Middle frontal gyrus (tissue), 1 donor: ENCODE results near the gene NSUN5.
"Not testable (repeated sequence)": the region's sequence is repeated elsewhere in the genome, so short reads cannot be mapped to it uniquely, and the experiment has no call there.

ENCODE experiments used
- DNase-seq: peaks from one replicate; pipeline ENCODE4 v3.0.0-alpha.2; 2015; ENCODE audit warnings: low spot score; ENCODE audit errors: extremely low spot score

NSUN5 gene

DNA sequence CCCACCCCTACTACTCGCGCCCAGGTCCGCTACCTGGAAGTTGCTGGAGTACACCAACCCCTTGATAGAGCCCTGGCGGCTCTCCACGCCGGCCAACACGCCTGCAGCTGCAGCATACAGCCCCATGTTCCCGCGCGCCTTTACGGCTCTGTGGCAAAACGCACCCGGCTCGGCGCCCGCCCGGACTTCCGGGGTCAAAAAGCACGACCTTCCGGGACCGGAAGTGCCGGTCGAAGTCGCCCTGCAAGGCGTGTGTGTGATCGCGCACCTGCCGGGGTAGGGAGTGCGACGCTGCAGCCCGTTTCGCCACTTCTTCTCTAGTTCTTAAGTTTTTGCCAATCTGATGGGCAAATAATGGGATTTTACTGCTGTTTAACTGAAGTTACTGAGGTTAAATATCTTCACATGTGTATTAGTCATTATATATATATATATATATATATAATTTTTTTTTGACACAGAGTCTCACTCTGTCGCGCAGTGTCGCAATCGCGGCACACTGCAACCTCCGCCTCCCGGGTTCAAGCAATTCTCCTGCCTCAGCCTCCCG, at the start of gene NSUN5:
NSUN5 (minus strand) TSS at position 162 of the 550 bp plus-strand sequence; CDS start at position 126, 36 bp downstream.
- peak; percentile 39 for DNase-seq

DNA sequence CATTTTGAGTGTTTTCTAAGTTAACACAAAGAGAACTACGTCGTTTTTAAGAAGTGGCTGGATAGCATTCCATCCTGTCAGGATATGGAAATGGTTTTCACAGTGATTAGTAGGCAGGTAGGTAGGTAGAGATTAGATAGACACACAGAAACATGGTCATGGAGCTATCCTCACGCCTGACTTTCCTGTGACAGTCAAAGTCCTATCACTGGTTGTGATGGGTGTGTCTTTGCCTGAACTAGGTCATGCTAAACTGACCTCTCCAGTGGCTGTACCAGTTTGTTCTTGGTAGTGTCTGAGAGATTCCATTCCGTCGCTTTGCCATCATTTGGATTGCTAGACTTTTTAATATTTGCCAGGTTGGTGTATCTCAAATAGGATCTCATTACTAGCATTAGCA, 47.5 kb upstream of the NSUN5 start:
- no peak for DNase-seq

DNA sequence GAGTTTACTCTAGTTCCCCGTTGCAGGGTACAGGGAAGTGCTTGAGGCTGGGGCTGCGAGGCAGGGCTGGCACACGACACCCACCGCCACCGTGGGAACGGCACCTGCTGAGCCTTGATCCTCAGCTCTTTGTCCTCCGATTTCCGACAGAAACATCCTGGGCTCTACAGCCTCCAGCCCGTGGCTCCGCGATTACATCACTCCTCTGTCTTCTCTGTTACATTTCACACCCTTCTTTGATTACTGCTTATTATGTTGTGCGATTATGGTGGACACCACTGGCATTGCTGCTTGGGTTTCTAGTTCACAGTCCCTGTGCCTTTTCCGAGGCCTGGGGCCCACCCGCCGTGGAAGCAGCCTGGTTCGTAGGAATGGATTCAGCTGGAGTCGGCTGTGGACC, 46.2 kb upstream of the NSUN5 start:
- DNase-seq: no peak

DNA sequence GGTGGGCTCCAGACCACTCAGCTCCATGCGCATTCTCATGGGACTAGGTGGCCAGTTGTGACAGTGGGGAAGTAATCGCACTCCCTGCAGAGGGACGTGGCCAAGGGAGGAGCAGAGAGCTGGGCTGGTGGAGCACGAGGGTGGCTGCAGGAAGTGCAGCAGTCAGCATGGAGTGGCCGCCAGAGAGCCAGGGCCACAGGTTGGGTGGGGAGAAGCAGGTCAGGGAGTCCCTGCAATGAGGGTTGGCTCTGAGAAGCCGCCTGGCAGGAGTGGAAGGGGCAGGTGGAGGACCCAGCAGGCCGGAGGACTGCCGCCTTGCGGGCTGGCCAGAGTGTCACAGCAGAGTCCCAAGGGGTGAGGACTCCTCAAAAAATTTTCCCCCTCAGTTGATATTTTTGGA, 45.6 kb upstream of the NSUN5 start:
- no peak for DNase-seq

DNA sequence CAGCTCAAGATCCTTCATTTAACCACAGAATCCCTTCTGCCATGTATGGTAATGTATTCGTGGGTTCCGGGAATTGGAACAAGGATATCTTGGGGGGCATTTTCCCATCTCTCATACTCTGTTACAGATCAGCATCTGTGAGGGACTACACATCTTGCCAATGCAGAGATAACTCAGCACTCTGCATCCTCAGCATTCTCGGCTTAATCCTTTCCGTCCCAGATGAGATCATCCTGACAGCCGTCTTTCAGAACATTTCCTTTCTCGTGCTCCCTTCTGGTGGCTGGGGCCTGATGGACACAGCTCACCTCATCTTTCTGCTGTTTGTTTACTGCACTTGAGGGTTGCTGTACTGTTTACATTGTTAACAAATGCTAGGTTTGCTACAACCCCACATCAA, 44.6 kb upstream of the NSUN5 start:
- no peak for DNase-seq

DNA sequence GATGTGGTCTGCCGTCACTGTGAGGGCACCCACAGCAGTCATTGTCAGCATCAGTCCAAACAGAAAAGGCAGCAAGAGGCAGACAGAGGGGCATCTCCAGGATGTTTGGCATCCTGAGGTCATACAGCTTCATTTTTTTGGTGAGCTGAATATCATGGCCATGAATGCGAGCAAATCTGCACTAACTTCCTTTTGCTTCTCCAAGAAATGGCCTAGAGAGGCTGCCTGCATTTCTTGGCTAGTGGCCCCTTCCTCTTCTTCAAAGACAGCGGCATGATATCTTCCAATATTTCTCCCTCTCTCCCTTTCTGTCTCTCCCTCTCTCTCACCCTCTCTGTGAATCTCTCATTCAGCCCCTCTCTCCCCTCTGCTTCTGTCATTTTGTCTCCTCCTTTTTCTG, 44.2 kb upstream of the NSUN5 start:
- no peak for DNase-seq

DNA sequence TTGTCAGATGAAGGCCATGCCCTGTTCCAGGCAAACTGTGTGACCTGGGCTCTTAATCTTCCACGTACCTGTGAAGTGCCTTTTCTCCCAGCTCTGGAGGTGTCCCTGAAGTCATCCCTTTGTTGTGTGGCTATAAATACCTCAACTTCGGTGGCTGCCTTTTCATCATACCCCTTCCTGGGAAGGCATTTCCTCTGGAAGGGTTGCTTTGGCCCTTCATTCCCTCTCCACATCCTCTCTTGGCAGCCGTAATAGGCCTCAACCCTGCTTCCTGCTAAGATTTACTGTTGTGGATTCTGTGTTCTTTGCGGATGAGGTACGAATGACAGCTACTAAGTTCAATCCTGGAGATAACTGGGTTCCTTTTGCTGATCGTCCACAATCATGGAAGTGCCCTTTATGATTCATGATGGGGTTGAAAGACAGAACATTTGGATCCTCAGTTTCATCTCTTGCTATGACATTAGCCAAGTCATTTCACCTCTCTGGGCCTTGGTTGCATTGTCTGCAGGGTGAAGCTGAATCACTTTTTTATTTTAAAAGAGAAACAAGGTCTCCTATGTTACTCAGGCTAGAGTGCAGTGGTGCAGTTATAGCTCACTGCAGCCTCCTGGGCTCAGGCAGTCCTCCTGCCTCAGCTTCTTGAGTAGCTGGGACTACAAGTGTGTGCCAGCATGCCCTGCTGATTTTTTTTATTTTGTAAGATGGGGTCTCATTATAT, 43.0 kb upstream of the NSUN5 start:
- DNase-seq: no peak

DNA sequence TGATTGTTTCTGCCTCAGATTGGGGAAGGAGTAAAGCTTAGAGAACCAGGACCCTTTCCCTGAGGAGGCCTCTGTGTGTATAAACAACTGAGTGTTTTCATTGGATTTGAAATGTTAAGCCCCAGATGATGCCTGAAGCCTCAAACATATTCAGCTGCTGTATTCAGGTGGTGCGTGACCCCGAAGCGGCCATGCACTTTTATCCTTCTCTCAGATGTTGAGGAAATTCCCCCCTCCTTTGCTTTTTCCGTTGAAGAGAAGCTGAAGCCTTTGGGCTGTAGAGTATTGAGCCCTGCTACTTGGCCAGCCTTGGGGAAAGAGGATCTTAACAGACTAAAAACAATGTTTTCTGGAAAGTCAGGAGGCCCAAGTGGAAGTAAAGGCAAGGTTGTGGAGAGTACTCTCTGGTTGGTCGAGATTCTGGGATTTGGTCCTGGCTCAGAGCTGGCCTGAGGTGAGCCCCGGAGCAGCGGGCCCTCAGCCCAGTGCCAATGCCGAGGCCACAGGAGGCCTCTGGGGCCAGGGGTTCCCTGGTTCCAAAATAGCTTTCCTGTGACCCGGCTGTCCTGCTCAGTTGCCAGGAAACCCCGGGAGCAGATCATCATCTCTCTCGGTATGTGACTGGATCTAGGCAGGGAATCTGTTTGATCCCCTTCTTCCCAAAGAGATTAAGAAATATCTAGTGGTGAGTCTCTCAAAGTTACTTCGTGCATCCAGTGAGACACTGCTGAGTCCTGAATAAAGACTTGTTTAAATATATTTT, 41.9 kb upstream of the NSUN5 start:
- no peak for DNase-seq

DNA sequence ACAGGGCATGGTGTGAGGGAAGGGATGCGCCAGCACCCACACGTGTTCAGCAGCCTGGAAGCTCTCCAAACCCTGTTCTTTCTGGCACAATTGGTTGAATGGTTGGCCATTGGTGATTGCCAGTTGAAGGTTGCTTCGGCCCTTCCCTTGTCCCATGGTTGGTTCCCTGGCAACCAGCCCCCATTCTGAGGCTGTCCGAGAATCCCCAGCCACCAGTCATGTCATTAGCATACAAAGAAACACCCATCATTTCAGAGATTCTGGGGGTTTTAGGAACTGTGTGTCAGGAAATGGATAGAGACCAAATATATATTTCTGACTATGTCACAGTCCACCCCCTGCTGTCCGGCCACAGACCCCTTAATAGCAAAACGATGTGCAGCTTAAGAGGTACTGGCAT, 41.1 kb upstream of the NSUN5 start:
- no peak for DNase-seq

DNA sequence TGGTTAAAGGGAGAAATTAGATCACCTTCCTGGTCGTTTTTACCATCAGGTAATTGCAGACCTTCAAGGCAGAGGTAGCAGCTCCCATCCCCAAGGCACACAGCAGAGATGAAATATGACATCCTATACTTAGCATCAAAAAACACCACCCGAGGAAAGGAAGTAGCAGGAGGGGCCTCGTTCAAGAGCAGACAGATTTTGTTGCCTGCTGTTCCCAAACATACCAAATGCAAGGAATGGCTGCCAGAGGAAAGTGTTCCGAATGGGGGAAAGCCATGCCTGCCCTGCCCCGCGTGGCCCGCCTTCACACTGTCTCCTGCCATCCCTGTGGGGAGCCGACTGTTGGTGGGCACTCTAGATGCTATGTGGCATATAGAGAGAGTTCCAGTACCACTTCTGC, 37.3 kb upstream of the NSUN5 start:
- no peak for DNase-seq

DNA sequence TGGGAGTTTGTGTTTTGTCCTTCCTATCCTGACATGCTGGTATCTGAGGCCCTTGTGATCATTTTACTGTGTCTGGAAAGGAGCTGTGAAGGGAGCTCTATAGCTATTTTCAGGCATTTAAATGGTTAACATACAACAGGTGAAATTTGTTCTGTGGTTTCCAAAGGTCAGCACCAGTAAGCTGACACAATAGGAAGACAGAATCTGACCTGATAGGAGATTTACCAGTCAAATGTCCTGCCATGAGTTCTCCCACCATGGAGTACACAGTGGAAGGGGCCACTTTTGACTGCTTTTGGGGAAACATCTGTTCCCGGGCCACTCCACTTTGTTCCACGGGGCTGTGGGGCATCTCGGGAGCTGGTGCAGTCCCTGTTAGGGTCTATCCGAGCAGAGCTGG, 36.9 kb upstream of the NSUN5 start:
- DNase-seq: no peak

DNA sequence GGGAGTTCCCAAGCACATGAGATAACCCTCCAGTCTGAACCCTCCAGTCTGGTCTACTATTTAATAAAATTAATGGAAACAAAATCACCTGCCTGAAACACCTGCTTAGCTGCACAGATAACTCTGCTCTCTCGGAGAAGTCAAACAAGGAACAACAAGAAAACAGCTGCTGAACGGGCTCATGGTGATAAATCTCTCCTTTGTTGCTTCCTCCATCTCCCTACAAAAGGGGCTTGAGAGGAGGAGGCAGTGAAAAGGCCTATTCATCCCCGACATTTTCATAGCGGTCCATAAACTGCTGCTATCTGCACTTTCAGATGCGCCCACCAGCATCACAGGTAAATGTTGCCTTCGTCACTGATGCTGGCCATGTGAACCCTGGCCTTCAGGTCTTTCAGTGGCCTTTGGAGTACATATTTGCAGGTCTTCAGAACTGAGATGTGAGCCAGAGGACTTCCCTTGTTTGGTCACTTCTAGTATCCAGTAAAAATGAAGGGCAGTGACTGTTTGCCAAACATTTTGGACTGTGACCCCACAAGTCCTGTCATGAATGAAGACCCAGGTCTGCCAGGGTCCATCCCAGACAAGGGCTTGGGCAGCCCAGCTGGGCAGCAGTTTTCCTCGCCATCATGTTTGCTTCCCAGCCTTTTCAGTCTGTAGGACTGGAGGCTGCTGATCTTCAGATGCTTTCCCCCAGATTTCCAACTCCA, 35.2 kb upstream of the NSUN5 start:
- no peak for DNase-seq

DNA sequence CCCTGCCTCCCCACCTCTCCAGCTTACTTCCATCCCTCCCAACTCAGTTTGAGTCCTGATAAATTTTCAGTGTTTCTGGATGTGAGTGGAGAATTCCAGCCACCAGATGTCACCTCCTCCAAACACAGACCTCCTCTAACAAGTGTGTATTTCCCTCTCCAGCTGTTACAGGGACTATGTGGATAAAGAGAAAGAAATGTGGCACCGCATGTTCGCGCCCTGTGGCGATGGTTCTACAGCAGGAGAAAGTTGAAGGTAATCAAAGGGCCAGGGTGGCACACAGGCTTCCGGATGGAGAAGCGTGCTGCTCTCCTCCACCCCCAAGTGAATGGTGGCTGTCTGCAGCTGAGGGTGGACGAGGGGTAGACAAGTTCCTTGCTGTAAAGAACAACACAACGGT, 34.0 kb upstream of the NSUN5 start:
- no peak for DNase-seq

DNA sequence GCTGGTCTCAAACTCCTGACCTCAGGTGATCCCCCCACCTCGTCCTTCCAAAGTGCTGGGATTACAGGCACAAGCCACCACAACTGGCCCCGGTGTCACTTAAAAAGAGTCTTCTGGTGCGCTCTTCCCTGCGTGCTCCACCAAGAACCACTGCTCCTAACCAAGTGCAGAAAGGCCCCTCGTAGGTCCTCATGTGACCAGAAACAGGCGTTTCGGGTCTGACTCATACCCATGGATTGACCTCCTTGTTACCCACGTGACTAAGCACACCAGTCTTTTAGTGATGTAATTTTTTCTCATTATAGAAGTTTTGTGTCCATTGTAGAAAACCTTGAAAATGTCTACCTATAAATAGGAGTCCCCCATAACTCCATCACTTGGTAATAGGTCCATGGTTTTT, 33.3 kb upstream of the NSUN5 start:
- DNase-seq: no peak

DNA sequence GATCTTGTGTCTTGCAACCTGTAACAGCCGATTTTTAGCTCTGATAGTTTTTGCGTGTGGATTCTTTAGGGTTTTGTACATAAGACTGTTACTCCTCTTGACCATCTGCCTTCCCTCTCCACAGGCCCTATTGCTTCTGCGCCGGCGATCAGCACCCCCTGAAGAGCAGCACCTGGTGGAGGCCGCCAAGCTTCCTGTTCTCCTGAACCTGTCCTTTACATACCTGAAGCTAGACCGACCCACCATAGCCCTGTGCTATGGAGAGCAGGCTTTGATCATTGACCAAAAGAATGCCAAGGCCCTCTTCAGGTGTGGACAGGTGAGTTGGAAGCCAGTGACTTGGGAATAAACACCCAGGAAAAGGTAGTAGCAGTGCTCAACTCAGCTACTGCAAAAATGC, 31.9 kb upstream of the NSUN5 start:
- no peak for DNase-seq

DNA sequence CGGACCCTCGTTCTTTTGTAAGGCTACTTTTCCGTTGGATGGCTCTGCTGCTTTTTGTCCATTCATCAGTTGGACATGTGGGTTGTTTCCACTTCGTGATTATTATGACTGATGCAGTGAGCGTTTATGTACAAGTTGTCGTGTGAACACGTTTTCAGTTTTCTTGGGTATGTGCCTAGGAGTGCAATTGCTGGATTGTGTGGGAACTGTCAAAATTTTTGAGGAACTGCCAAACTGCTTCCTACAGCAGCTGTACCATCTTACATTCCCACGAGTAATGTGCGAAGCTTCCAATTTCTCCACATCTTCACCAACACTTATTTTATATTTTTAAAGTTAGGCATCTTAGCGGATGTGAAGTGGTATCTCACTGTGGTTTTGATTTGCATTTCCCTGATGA, 29.7 kb upstream of the NSUN5 start:
- no peak for DNase-seq

DNA sequence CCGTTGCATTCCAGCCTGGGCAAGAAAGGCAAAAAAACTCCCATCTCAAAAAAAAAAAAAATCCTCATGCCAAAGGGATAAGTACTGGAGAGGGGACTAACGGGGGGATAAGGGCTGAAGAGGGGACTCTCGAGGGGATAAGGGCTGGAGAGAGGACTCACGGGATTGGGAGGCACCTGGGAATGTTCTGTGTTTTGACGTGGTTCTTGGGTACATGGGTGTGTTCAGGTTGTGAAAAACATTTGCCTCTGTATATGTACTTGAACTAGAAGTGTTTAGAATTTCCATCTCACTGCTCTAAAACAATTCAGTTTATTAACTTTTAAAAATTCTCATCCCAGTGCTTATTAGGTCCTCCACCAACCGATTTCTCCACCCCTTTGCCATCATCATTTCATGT, 23.8 kb upstream of the NSUN5 start:
- no peak for DNase-seq

DNA sequence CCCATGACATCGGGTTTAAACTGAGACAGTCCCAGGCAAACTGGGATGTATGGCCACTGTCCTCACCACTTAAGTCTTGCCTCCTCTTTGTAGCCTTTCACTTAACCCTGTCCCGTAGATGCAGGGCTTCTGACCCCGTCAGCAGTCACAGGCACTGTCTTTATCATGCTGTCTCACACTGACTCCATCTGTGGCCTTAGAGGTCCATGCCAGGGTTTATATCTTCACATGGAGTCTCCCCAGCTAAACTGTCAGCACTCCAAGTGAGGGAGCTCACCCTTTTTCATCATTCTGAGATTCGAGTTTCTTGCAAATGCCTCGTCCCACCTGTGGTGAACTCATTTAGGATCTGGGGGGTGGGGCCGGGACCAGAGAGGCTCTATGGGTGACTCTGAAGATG, 22.1 kb upstream of the NSUN5 start:
- no peak for DNase-seq

DNA sequence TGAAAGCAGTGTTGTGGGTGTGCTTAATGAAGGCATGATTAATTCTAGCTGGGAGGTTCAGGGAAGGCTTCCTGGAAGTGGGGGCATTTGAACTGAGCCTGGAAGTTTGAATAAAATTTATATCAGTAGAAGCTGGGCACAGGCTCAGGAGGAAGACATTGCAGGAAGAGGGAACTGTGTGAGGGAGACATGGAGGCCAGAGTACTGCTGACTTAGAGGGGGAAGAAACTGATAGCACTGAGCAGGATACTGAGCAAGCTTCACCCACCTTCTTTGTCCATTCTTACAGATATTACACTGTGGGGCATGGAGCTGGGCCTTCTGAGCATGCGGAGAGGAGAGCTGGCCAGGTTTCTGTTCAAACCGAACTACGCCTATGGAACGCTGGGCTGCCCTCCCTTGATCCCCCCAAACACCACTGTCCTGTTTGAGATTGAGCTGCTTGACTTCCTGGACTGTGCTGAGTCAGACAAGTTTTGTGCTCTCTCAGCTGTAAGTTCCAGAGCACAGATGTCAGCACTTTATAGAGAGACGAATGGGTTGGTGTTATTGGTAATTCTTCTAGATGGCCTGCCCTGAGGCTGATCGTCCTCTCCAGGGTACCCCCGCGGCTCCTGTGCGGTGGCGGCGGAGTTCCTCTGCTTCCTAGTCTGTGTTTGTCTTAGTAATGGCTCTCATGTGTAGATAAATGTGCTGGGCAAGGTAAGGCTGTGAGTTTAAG, 21.4 kb upstream of the NSUN5 start:
- no peak for DNase-seq

DNA sequence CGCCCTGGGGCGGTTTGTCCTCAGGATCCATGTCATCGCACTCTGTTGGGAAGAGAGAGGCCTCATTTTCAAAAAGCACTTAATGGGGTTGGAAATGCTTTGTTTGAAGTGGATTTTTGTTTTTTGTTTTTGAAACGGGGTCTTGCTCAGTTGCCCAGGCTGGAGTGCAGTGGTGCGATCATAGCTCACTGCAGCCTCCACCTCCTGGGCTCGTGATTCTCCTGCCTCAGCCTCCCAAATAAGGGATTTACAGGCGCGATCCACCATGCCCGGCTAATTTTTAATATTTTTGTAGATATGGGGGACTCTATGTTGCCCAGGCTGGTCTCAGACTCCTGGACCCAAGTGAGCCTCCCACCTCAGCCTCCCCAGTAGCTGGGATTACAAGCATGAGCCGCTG, 20.1 kb upstream of the NSUN5 start:
- no peak for DNase-seq

DNA sequence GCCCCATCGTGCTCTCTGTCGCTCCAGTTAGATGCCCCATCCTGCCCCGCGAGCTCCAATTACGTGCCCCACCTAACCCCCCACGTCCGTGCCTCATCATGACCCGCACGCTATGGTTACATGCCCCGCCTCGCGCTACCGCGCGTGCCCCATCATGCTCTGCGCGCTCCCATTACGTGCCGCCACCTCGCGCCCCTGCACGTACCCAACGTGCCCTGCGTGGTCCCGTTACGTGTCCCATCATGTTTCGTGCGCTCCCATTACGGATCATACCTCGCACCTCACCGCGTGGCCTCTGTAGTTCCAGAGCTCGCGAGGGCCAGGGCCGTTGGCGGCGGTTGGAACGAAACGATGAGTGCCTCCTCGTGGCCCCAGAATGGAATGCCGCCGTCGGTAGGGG, 19.3 kb upstream of the NSUN5 start, which contains the start of the genes FKBP6 and TRIM50:
FKBP6 (plus strand) TSS at position 240 of the 400 bp plus-strand sequence. CDS start 268 bp downstream, outside the sequence.
TRIM50 (minus strand) TSS at position 161 of the 400 bp plus-strand sequence. CDS start 3,295 bp downstream, outside the sequence.
- not testable (repeated sequence) for DNase-seq
